Panc1 (cell line): Measurements from ENCODE around the gene DMGDH. TPM values are rescaled to one million over a fixed set of nuclear protein-coding genes. Genes with fewer than 3 reads are reported as not detected.

ENCODE experiments used
- ATAC-seq: fragments of 200-7000 bp; cut with Tn5 transposase; 2 replicates; pipeline ENCODE4 v1.9.1; 2020; ENCODE audit warnings: mild to moderate bottlenecking, moderate library complexity
- BruUV-seq: library from RNA; stranded (reverse); fragments of 400-500 nt; replicated peaks from 2 replicates; lab custom pipeline; 2021; lab: Mats Ljungman, UMichigan
- CTCF ChIA-PET: fragments of 300-600 bp; sonication (Branson Sonifier 250); formaldehyde crosslinking; loops from one replicate; lab custom pipeline; 2022; ENCODE audit warnings: antibody characterized with exemption; lab: Charles Lee
- POLR2A ChIA-PET: fragments of 300-600 bp; sonication (Branson Sonifier 250); formaldehyde crosslinking; loops from one replicate; lab custom pipeline; 2022; ENCODE audit warnings: antibody characterized with exemption; lab: Charles Lee
- DNase-seq: peaks from one replicate; pipeline ENCODE4 v3.0.0-alpha.2; 2010; ENCODE audit warnings: low read depth, low spot score
- H3K27ac ChIP-seq: 2 replicates; pipeline ENCODE4 v1.5.1; 2011; ENCODE audit warnings: mild to moderate bottlenecking, low read length, inconsistent platforms
- H3K27me3 ChIP-seq: fragments of 200-500 bp; sonication (Bioruptor generic); 2 replicates; pipeline ENCODE4 v1.6.0; 2014; ENCODE audit warnings: low read length, inconsistent platforms; ENCODE audit not compliant: control insufficient read depth, insufficient read depth
- H3K36me3 ChIP-seq: fragments of 200-500 bp; sonication (Bioruptor generic); 2 replicates; pipeline ENCODE4 v1.5.1; 2014; ENCODE audit warnings: inconsistent platforms, mild to moderate bottlenecking, low read length, moderate library complexity; ENCODE audit not compliant: control insufficient read depth, insufficient read depth
- H3K4me1 ChIP-seq: 2 replicates; pipeline ENCODE4 v1.5.1; 2011; ENCODE audit warnings: inconsistent platforms, mild to moderate bottlenecking, low read length, moderate library complexity; ENCODE audit not compliant: control insufficient read depth, insufficient read depth
- H3K4me3 ChIP-seq, 2 experiments: 2 replicates each; pipeline ENCODE4 v1.5.1; 2011 to 2012; ENCODE audit warnings: low read depth in 2 of 2, low read length in 2 of 2, mild to moderate bottlenecking in 2 of 2, inconsistent platforms in 1 of 2, moderate library complexity in 1 of 2
- H3K9me3 ChIP-seq: fragments of 200-500 bp; sonication (Bioruptor generic); 2 replicates; pipeline ENCODE4 v1.5.1; 2014; ENCODE audit warnings: low read depth, mild to moderate bottlenecking, inconsistent platforms, low read length, moderate library complexity; ENCODE audit not compliant: control insufficient read depth, insufficient read depth
- POLR2AphosphoS5 ChIP-seq: IDR thresholded peaks from 2 replicates; pipeline ENCODE4 v1.6.1; 2012; ENCODE audit warnings: mild to moderate bottlenecking, low read depth, low read length, moderate library complexity
- SIN3A ChIP-seq: IDR thresholded peaks from 2 replicates; pipeline ENCODE4 v1.6.1; 2012; ENCODE audit warnings: low read depth, mild to moderate bottlenecking, low read length, moderate library complexity, borderline replicate concordance; ENCODE audit not compliant: insufficient read depth
- TCF7L2 ChIP-seq: IDR thresholded peaks from 2 replicates; pipeline ENCODE4 v1.6.1; 2011; ENCODE audit warnings: mild to moderate bottlenecking, low read depth, low read length, inconsistent platforms
- in situ Hi-C: cut with HindIII; loops from 2 replicates; pipeline ENCODE4 v1.10.0; 2016; ENCODE audit warnings: low sequenced_read_pairs, low pct_unique_long_range_greater_than_20kb
- intact Hi-C: fragments of 100-400 bp; cut with micrococcal nuclease; formaldehyde crosslinking; loops from one replicate; pipeline ENCODE4 v1.10.0; 2022; ENCODE audit not compliant: unreplicated experiment
- total RNA-seq: library from RNA; stranded (reverse); gene quantifications from one replicate; pipeline ENCODE4 v1.2.1, GENCODE V29; 2021; ENCODE audit not compliant: unreplicated experiment
- TF ChIP-seq, protein P1 (sequence below): fragments of 450-650 bp; IDR thresholded peaks from 2 replicates; pipeline ENCODE4 v1.5.1; 2017; ENCODE audit warnings: mild to moderate bottlenecking
- TF ChIP-seq, protein P2 (sequence below), 2 experiments: IDR thresholded peaks; 2 replicates each; pipeline ENCODE4 v1.6.1; 2011 to 2012; ENCODE audit warnings: low read depth in 2 of 2, control low read depth in 1 of 2, low read length in 1 of 2, mild to moderate bottlenecking in 1 of 2, moderate library complexity in 1 of 2; ENCODE audit not compliant: insufficient read depth in 1 of 2

DMGDH gene
- total RNA-seq, 1 experiment from 2014 or later = 0.54 TPM

DNA sequence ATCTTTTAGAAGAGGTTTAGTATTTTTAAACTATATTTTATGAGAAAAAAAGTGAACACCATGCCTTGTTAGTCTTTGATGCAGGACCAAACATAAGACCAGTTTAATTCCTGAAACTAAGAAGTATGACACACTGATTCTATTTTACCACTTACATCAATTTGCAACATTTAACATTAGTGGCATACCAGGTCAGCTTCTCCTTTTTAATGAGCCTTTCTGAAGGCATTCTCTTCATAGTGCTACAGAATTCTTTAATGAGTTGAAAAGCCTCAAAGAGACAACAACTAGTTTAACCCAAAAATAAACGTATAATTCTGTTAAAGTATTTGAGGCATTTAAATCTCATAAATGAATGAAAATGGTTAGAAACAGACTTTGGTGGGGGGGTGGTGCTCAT is 112.6 kb downstream of the DMGDH start:
- POLR2A ChIA-PET = no interaction called here
- Histone ChIP-seq H3K9me3 (no peaks in the 10 kb centered on the region), H3K27ac (no peak overlapping the region), H3K36me3 (no peaks in the 10 kb centered on the region), H3K27me3 (no peaks in the 10 kb centered on the region), H3K4me3 (no peak overlapping the region), H3K4me1 (no peaks in the 10 kb centered on the region)
- DNase-seq (no peak), ATAC-seq (no peak)
- in situ Hi-C loops (no loop called here), intact Hi-C loops (no loop called here)
- TF ChIP-seq, protein P1, sequence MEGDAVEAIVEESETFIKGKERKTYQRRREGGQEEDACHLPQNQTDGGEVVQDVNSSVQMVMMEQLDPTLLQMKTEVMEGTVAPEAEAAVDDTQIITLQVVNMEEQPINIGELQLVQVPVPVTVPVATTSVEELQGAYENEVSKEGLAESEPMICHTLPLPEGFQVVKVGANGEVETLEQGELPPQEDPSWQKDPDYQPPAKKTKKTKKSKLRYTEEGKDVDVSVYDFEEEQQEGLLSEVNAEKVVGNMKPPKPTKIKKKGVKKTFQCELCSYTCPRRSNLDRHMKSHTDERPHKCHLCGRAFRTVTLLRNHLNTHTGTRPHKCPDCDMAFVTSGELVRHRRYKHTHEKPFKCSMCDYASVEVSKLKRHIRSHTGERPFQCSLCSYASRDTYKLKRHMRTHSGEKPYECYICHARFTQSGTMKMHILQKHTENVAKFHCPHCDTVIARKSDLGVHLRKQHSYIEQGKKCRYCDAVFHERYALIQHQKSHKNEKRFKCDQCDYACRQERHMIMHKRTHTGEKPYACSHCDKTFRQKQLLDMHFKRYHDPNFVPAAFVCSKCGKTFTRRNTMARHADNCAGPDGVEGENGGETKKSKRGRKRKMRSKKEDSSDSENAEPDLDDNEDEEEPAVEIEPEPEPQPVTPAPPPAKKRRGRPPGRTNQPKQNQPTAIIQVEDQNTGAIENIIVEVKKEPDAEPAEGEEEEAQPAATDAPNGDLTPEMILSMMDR = no peak
- TF ChIP-seq, protein P2, sequence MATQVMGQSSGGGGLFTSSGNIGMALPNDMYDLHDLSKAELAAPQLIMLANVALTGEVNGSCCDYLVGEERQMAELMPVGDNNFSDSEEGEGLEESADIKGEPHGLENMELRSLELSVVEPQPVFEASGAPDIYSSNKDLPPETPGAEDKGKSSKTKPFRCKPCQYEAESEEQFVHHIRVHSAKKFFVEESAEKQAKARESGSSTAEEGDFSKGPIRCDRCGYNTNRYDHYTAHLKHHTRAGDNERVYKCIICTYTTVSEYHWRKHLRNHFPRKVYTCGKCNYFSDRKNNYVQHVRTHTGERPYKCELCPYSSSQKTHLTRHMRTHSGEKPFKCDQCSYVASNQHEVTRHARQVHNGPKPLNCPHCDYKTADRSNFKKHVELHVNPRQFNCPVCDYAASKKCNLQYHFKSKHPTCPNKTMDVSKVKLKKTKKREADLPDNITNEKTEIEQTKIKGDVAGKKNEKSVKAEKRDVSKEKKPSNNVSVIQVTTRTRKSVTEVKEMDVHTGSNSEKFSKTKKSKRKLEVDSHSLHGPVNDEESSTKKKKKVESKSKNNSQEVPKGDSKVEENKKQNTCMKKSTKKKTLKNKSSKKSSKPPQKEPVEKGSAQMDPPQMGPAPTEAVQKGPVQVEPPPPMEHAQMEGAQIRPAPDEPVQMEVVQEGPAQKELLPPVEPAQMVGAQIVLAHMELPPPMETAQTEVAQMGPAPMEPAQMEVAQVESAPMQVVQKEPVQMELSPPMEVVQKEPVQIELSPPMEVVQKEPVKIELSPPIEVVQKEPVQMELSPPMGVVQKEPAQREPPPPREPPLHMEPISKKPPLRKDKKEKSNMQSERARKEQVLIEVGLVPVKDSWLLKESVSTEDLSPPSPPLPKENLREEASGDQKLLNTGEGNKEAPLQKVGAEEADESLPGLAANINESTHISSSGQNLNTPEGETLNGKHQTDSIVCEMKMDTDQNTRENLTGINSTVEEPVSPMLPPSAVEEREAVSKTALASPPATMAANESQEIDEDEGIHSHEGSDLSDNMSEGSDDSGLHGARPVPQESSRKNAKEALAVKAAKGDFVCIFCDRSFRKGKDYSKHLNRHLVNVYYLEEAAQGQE (IDR thresholded peaks at IDR 0.05; ENCODE audit: insufficient read depth in 1 of 2, low read depth in 2 of 2, low read length in 1 of 2) = no peak
- TF ChIP-seq TCF7L2 (no peak), SIN3A (no peak), POLR2AphosphoS5 (no peak)
- CTCF ChIA-PET = no interaction called here
- no TSS peak for BruUV-seq

DNA sequence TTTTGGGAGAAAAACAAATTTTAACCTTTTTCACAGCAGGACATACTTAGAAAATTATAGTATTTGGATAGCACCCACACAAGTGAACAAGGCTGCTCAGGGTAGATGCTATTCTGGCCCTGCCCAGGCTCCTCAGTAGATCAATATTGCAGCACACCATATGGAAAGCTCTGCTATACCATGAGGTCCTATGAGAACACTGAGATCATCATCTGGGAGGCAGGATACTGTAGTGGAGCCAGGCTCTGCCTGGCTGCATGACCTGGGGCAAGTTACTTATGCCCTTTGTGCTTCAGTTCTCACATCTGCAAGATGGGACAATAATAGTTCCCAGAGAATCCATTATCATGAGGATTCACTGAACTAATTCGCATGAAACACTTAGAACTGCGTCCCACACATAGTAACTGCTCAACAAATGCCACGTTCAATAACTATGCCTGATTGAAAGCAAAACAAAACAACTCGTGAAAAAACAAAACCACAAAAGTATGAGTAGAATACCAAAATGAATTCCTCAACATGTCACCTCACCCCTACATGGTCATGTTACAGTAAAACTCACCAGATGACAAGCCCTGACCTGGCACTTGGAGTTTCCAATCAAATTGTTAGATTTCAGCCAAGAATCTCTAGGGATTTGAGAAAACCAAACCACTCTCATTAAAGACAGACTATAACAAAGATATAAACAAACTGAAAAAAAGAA is 116.2 kb downstream of the DMGDH start:
- DNase-seq = no peak
- H3K9me3 ChIP-seq = no peaks in the 10 kb centered on the region
- intact Hi-C loops = no loop called here
- ChIA-PET POLR2A (no interaction called here), CTCF (no interaction called here)
- no peak for ATAC-seq
- TF ChIP-seq POLR2AphosphoS5 (no peak), SIN3A (no peak), TCF7L2 (no peak)
- TF ChIP-seq, protein P2 (IDR thresholded peaks at IDR 0.05; ENCODE audit: insufficient read depth in 1 of 2, low read depth in 2 of 2, low read length in 1 of 2) = no peak
- TF ChIP-seq, protein P1 = no peak
- H3K27me3 ChIP-seq = no peaks in the 10 kb centered on the region
- no peaks in the 10 kb centered on the region for H3K4me1 ChIP-seq
- in situ Hi-C loops = no loop called here
- no peak overlapping the region for H3K4me3 ChIP-seq
- no TSS peak for BruUV-seq
- H3K27ac ChIP-seq = no peak overlapping the region
- no peaks in the 10 kb centered on the region for H3K36me3 ChIP-seq
